GM18526 (cell line): ENCODE data around the gene GPR171.

ENCODE experiments used
- POLR2A ChIP-seq: IDR thresholded peaks from 3 replicates; pipeline ENCODE4 v1.6.1; 2011; ENCODE audit not compliant: insufficient read length; ENCODE audit errors: extremely low read depth

GPR171 gene

GRCh38 chr3:151166161-151166560, 36.9 kb downstream of the GPR171 start:
- TF ChIP-seq POLR2A = no peak

GRCh38 chr3:151165226-151165625, 37.8 kb downstream of the GPR171 start:
- TF ChIP-seq POLR2A = no peak

GRCh38 chr3:151159806-151160205, 43.2 kb downstream of the GPR171 start:
- no peak for TF ChIP-seq POLR2A

DNA sequence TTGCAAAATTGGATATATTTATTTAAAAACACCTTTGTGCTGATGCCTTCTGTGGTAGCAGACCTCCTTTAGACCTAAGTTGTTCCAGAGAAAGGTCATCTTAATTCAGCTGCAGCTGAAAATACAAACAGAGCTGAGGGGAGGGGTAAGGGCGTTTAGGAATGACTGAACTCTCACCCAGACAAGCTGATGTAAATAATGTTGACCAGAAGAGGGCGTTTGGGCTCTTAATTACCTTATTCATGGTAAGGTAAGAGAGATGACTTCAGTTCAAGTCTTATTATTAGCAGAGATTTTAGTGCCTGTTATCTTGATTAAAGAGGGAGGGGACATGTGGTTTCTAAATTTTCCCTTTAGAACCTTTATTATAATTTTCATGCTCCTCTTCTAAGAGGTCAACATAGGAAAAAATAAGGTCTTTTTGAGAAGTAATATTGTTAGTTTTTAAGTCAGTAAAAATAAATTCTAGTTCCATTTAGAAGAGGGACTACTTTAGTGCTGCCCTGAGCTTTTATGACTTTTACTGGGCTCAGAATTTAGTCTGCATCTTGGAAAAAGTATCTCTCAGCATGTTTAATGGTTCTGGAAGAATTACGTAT, 46.3 kb downstream of the GPR171 start:
- TF ChIP-seq POLR2A = no peak

DNA sequence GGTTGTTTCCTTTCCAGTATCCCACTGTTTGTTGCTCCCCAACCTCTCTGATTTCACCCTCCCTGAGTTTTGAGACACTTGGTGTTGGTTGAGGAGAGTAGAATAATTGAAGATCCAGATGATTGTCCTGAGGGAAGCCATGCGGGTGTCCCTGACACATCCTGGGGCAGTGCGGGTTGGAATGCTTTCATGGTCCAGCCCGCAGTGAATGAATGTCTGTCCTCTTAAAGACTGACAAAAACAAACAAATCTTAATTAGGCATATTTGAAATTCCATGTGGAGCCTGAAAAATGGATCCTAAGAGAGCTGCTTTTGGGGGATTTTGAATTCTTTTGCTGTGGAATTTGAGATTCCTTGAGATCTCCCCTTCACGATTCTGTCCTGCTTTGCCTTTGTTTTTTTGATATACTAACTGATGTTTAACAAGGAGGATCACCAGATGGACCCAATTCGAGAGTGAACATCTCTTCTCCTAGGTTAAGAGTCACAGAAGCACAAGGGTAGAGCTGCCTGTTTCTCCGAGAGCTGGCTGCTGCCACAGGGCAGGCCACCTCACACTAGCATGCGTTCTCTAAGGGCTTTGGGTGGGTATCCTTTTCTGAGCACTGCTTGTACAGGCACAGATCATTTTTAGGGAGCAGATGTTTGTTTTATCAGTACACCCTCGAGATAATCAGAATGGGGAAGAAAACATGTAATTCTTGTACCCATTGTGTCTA, 47.4 kb downstream of the GPR171 start:
- TF ChIP-seq POLR2A = no peak

DNA sequence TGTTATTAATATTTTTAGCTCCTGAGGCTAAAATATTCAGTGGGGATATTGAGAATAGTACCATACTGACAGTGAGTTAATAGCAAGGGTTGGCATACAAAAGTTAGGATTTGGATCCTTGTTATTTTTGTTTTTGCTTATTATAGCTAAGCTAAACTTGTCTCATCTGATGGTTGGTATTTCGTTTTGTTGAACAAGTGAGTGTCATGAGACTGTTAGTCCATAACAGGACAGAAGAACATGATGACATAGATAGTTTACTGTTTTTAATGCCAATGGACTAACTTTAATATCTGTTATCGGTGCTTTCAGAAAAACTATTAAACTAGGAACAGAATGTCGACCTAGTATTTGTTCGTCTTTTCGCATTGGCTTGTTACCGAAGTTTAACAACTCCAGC, 48.5 kb downstream of the GPR171 start:
- no peak for TF ChIP-seq POLR2A

DNA sequence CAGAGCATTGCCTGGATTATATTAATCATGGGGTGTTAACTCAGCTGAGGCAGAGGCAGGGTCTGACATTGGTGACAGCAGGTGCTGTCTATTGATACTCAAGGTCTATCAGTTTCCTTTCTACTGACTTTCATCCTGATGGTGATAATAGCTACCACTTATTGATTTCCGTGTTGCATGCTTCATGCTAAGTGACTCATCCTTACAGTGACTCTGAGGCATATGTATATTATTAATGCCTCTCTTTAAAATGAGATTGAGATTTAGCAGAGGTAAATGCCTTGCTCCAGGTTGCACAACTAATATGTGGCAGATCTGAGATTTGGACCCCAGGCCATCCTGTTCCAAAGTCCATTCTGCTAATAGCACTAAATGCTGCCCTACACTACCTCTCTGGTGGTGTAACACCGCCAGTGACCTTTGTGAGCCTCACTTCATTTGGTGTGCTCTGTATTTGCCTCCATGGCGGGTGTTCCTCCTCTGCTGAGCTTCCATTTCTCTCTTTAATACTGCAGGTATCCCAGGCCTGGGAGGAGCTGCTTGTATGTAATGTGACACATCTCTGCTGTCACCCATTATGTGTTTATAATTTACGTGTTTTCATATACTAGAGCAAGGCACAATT, 50.4 kb downstream of the GPR171 start:
- no peak for TF ChIP-seq POLR2A
